Measurements from ENCODE around the gene GRAMD1B.

The GRAMD1B gene

DNA sequence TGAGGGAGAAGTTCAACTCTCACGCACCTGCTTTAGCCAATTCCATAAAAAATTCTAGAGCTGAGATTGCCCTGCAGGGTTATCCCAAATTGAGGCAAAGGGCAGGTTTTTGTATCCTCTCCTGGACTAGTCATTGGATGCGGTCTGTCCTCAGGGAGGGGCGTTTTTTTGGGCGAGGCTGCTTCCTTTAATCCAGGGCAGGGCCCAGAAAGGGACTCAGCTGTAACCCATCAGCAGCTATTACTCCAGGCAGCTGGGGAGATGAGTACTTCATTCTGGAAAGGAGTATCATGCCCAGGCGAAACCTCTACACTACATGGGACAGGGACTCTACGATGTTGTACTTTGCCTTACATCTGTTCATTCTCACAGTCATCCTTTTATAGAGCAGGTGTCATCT is 121.0 kb downstream of the GRAMD1B start:
- no peak for TF ChIP-seq ZFX (IDR thresholded peaks at IDR 0.05)
- TF ChIP-seq, protein P1, sequence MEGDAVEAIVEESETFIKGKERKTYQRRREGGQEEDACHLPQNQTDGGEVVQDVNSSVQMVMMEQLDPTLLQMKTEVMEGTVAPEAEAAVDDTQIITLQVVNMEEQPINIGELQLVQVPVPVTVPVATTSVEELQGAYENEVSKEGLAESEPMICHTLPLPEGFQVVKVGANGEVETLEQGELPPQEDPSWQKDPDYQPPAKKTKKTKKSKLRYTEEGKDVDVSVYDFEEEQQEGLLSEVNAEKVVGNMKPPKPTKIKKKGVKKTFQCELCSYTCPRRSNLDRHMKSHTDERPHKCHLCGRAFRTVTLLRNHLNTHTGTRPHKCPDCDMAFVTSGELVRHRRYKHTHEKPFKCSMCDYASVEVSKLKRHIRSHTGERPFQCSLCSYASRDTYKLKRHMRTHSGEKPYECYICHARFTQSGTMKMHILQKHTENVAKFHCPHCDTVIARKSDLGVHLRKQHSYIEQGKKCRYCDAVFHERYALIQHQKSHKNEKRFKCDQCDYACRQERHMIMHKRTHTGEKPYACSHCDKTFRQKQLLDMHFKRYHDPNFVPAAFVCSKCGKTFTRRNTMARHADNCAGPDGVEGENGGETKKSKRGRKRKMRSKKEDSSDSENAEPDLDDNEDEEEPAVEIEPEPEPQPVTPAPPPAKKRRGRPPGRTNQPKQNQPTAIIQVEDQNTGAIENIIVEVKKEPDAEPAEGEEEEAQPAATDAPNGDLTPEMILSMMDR (conservative IDR thresholded peaks at IDR 0.05) = no peak

DNA sequence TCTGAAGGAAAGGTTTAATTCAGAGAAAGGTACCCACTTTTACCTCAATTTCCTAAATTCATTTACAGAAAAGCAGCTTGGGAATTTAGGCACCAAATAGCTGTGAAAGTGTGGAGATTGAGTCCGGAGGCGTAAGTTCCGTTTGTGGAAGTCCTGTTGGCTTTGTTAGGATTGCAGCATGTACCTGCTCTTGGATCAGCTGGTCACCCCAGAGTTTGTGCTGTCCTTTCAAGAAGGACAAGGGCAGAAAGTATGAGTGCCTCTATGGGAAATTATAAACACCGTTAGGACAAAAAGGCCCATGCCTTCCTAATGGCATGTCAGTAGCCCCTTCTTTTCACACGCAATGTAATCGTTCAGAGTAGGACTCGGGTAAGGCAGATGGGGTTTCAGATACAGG is 126.6 kb downstream of the GRAMD1B start:
- no peak overlapping the region for H3K27ac ChIP-seq
- TF ChIP-seq, protein P1 (conservative IDR thresholded peaks at IDR 0.05) = no peak
- no peak for TF ChIP-seq ZFX (IDR thresholded peaks at IDR 0.05)

More for the DNA sequence above, 121.0 kb downstream of the GRAMD1B start:
- H3K27ac ChIP-seq = no peak overlapping the region

DNA sequence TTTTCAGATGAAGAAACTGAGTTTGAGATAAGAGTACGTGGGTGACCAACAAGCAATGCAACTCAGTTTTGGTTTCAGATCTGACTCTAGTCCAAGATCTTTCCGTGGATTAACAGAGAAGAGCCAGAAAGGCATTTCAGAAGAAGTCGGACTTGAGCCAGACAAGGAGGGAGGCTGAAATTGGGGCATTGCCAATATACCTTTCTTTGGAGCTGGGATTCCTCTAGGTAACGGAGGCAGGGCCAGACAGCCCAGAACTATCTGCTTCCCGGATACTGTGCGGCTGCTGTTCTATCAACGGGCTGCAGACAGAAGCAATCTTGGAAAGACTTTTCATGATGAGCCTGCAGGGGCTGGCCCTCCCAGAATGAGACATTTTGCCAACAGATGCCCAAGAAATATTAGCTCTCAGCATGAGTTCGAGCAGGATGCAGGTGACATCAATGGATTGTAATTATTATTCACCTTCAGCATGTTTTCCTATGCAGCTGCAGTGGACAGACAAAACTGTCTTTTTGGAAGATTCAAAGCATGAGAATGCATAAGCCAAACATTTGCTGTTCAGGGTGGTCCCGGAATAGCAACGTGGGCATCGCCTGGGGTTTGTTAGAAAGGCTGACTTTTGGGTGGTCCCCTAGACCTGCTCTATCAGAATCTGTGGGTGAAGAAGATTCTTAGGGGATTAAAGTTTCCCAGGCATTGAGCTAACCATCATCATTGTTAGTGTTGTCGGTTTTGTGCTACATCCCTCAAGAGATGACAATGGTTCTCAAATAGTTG is 128.7 kb downstream of the GRAMD1B start:
- H3K27ac ChIP-seq = no peak overlapping the region
- no peak for TF ChIP-seq ZFX (IDR thresholded peaks at IDR 0.05)
- TF ChIP-seq, protein P1 (conservative IDR thresholded peaks at IDR 0.05) = no peak

DNA sequence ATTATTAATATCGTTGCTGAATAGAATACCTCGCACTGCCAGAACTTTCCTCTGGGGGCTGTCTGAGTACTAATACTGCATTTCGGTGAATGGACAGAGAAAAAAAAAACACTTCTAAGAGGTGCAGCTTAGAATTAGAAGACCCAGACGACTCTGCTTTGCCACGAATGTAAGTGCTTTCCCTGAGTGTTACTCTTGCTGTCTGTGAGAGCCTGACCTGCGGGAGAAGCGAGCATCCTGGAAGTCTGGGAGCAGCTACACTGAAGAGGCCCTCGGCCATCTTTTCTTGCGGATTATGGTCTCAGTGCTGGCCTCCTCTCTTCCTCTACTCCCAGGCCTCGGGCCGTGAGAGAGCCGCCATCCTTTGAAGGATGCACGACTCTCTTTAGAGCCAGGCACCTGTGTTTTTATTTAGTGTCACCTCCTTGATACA is 129.5 kb downstream of the GRAMD1B start:
- H3K27ac ChIP-seq = no peak overlapping the region
- TF ChIP-seq, protein P1 (conservative IDR thresholded peaks at IDR 0.05) = no peak; the same call in 1 of the 2 replicates
- TF ChIP-seq ZFX (IDR thresholded peaks at IDR 0.05) = no peak

DNA sequence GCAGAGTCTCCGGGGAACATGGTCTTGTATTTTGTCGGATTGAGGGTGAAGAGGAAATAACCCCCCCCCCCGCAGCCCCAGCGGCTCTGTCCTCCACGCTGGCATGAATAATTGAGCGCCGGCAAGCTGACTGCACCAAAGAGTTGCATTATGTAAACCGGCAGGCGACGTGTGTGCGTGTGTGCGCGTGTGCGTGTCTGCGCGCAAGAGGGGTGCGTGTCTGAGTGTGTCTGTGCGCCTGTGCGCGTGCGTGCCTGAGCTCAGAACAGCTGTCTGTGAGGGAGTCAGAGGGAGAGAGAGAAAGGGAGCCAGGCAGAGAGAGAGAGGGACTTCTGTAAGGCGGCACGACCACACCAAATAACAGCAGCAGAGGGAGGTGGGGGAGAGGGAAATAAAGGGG is 129.9 kb downstream of the GRAMD1B start:
- no peak for TF ChIP-seq ZFX (IDR thresholded peaks at IDR 0.05)
- TF ChIP-seq, protein P1 (conservative IDR thresholded peaks at IDR 0.05) = no peak
- H3K27ac ChIP-seq = no peak overlapping the region

DNA sequence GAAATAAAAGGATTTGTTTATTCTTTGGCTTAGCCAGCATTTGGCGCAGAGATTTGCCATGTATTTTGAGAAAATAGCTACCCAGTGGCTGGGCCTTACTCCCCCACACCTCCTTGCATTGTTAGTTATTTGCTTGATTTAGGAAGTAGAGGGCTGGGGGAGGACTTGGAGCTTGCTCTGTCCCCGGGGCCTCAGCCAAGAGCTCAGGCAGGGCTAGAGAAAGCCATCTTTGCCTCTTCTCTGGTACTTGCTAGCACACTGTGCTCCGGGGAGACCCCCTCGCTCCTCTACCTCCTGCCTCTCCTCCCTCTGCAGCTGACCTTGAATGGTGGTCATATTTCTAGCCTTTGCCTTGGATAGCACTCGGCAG is 131.3 kb downstream of the GRAMD1B start:
- TF ChIP-seq ZFX (IDR thresholded peaks at IDR 0.05) = no peak
- H3K27ac ChIP-seq = no peak overlapping the region

DNA sequence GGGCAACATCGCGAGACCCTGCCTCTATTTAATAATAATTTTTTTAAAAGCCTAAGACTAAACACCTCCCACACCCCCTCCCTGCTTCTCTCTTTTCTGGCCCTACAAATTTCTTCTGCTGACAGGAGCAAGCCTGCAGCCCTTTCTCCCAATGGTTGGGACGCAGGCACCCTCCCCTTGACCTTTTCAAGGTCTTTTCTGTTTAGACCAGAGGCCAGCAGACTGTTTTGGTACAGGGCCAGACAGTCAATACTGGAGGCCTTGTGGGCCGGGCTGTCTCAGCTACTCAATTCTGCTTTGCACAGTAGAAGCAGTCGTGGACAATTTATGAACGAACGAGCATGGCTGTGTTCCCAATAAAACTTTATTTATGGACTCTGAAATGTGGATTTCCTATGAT is 132.1 kb downstream of the GRAMD1B start:
- no peak overlapping the region for H3K27ac ChIP-seq

More for the DNA sequence above, 132.1 kb downstream of the GRAMD1B start:
- TF ChIP-seq, protein P1 (conservative IDR thresholded peaks at IDR 0.05) = no peak
- no peak for TF ChIP-seq ZFX (IDR thresholded peaks at IDR 0.05)

Data from C4-2B (cell line).